ENCODE measurements around the gene AHRR. TPM values are rescaled to one million over a fixed set of nuclear protein-coding genes. Genes with fewer than 3 reads are reported as not detected.

The AHRR gene
- total and polyA plus RNA-seq, 2 experiments from 2014 or later: 0.27 to 1.8 TPM

DNA sequence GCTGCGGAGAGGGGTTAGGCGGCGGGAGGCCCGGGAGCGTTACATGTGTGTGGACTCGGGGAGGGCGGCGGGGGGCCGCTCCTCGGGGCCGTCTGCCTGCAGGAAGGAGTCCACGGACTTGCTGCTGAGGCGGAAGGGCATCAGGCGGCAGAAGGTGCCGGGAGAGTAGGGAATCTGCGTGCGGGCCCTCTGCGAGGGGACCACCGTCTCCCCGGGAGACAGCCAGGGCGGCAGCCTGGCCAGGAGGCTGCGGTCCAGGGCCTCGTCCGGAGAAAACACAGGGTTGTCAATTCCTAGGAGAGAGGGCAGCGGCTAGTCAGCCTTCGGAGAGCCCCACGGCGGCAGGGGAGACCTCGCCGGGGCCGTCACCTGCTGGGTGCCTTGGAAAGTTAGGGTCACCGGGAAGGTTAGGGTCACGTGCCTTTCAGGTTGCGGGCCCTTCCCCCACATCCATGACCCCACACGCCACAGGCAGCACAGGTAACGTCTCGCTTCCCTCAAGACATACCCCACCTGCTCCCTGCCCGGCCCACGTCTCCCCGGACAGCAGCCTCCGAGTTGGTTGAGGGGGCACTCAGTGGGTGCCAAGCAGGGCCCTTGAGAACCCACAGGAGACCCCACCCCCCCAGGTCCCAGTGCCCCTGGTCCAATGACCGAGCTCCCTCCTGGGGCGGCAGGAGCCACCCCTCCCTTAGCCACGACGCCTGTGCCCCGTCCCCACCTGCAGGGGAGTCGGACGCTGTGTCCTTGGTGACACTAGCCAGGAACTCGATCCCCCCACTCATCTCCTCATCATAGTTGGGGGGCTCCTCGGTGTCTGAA is 153.5 kb downstream of the AHRR start:
- H3K79me2 ChIP-seq (replicated peaks; ENCODE audit: insufficient read depth): no peaks in the 10 kb centered on the region
- Mint-ChIP-seq H3K27me3 (ENCODE audit: insufficient read depth, low read depth, poor library complexity) (peaks cover 35% of the 10 kb centered on the region), H3K9me3 (no peaks in the 10 kb centered on the region), H3K4me1 (peaks cover 8% of the 10 kb centered on the region; the same call in 2 of the 3 replicates), H3K4me3 (peak overlapping the region; percentile 65), H3K36me3 (ENCODE audit: low read depth) (no peaks in the 10 kb centered on the region), H3K27ac (no peak overlapping the region)
- H3K36me3 ChIP-seq (ENCODE audit: insufficient read depth): no peaks in the 10 kb centered on the region
- H3K4me2 ChIP-seq: peak overlapping the region; percentile 83
- peaks cover 34% of the 10 kb centered on the region for H3K27me3 ChIP-seq (ENCODE audit: insufficient read depth)
- H4K20me1 ChIP-seq (replicated peaks; ENCODE audit: insufficient read depth): peaks cover 9% of the 10 kb centered on the region; the same call in 1 of the 2 replicates
- DNase-seq (ENCODE audit: low spot score) (no peak), ATAC-seq (no peak)
- H3K9me2 ChIP-seq (ENCODE audit: insufficient read depth): no peaks in the 10 kb centered on the region
- peak overlapping the region; percentile 85 for H3K4me3 ChIP-seq
- no peaks in the 10 kb centered on the region for H3K4me1 ChIP-seq (ENCODE audit: insufficient read depth)
- no peaks in the 10 kb centered on the region for H3F3A ChIP-seq (replicated peaks; ENCODE audit: low read depth)
- no peak overlapping the region for H2AFZ ChIP-seq
- TF ChIP-seq, protein P1, sequence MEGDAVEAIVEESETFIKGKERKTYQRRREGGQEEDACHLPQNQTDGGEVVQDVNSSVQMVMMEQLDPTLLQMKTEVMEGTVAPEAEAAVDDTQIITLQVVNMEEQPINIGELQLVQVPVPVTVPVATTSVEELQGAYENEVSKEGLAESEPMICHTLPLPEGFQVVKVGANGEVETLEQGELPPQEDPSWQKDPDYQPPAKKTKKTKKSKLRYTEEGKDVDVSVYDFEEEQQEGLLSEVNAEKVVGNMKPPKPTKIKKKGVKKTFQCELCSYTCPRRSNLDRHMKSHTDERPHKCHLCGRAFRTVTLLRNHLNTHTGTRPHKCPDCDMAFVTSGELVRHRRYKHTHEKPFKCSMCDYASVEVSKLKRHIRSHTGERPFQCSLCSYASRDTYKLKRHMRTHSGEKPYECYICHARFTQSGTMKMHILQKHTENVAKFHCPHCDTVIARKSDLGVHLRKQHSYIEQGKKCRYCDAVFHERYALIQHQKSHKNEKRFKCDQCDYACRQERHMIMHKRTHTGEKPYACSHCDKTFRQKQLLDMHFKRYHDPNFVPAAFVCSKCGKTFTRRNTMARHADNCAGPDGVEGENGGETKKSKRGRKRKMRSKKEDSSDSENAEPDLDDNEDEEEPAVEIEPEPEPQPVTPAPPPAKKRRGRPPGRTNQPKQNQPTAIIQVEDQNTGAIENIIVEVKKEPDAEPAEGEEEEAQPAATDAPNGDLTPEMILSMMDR (conservative IDR thresholded peaks at IDR 0.05; ENCODE audit: low read depth in 2 of 2): no peak
- TF ChIP-seq EZH2 (IDR thresholded peaks at IDR 0.05; ENCODE audit: low read depth, unreplicated experiment) (peak; percentile 33), NANOG (IDR thresholded peaks at IDR 0.05; ENCODE audit: borderline replicate concordance) (no peak), CREB1 (CRISPR knock-in tag; IDR thresholded peaks at IDR 0.05; ENCODE audit: low read depth) (no peak)
- TF ChIP-seq, protein P2, sequence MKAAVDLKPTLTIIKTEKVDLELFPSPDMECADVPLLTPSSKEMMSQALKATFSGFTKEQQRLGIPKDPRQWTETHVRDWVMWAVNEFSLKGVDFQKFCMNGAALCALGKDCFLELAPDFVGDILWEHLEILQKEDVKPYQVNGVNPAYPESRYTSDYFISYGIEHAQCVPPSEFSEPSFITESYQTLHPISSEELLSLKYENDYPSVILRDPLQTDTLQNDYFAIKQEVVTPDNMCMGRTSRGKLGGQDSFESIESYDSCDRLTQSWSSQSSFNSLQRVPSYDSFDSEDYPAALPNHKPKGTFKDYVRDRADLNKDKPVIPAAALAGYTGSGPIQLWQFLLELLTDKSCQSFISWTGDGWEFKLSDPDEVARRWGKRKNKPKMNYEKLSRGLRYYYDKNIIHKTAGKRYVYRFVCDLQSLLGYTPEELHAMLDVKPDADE (IDR thresholded peaks at IDR 0.05): no peak
- TF ChIP-seq, protein P3, sequence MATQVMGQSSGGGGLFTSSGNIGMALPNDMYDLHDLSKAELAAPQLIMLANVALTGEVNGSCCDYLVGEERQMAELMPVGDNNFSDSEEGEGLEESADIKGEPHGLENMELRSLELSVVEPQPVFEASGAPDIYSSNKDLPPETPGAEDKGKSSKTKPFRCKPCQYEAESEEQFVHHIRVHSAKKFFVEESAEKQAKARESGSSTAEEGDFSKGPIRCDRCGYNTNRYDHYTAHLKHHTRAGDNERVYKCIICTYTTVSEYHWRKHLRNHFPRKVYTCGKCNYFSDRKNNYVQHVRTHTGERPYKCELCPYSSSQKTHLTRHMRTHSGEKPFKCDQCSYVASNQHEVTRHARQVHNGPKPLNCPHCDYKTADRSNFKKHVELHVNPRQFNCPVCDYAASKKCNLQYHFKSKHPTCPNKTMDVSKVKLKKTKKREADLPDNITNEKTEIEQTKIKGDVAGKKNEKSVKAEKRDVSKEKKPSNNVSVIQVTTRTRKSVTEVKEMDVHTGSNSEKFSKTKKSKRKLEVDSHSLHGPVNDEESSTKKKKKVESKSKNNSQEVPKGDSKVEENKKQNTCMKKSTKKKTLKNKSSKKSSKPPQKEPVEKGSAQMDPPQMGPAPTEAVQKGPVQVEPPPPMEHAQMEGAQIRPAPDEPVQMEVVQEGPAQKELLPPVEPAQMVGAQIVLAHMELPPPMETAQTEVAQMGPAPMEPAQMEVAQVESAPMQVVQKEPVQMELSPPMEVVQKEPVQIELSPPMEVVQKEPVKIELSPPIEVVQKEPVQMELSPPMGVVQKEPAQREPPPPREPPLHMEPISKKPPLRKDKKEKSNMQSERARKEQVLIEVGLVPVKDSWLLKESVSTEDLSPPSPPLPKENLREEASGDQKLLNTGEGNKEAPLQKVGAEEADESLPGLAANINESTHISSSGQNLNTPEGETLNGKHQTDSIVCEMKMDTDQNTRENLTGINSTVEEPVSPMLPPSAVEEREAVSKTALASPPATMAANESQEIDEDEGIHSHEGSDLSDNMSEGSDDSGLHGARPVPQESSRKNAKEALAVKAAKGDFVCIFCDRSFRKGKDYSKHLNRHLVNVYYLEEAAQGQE (IDR thresholded peaks at IDR 0.05; ENCODE audit: unreplicated experiment): no peak
- no peak overlapping the region for H3K27ac ChIP-seq (ENCODE audit: low read depth)

DNA sequence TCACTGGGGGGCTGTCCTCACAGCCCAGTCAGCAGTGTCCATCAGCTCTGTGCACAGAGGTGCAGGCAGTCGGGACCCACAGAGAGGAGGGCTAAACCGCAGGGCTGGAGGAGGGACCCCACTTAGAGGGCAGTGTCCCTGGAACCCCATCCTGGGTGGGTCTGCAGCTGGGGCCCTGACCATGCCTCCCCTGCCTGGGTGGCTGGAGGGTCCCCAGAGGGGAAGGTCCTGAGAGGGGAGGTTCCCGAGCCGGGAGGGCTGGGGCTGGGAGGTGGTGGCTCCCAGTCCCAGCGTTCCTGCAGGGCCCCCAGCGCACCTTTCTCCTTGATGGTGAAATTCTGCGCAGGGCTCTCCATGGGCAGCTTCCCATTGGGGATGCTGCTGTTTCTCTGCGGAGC is 154.2 kb downstream of the AHRR start:
- peaks cover 34% of the 10 kb centered on the region for H3K27me3 ChIP-seq (ENCODE audit: insufficient read depth)
- no peaks in the 10 kb centered on the region for H3K4me1 ChIP-seq (ENCODE audit: insufficient read depth)
- no peaks in the 10 kb centered on the region for H3K9me2 ChIP-seq (ENCODE audit: insufficient read depth)
- no peaks in the 10 kb centered on the region for H3K36me3 ChIP-seq (ENCODE audit: insufficient read depth)
- no peak overlapping the region for H3K27ac ChIP-seq (ENCODE audit: low read depth)
- Mint-ChIP-seq H3K27ac (no peak overlapping the region), H3K27me3 (ENCODE audit: insufficient read depth, low read depth, poor library complexity) (peaks cover 35% of the 10 kb centered on the region), H3K4me1 (peaks cover 8% of the 10 kb centered on the region; the same call in 2 of the 3 replicates), H3K4me3 (peak overlapping the region; percentile 38; the same call in 1 of the 3 replicates), H3K36me3 (ENCODE audit: low read depth) (no peaks in the 10 kb centered on the region), H3K9me3 (no peaks in the 10 kb centered on the region)
- no peaks in the 10 kb centered on the region for H3K79me2 ChIP-seq (replicated peaks; ENCODE audit: insufficient read depth)
- H2AFZ ChIP-seq: no peak overlapping the region
- H3K4me3 ChIP-seq: no peak overlapping the region; the same call in 1 of the 2 replicates
- DNase-seq (ENCODE audit: low spot score) (no peak), ATAC-seq (no peak)
- no peaks in the 10 kb centered on the region for H3F3A ChIP-seq (replicated peaks; ENCODE audit: low read depth)
- H4K20me1 ChIP-seq (replicated peaks; ENCODE audit: insufficient read depth): peaks cover 4% of the 10 kb centered on the region; the same call in 1 of the 2 replicates
- no peak overlapping the region; the same call in 1 of the 2 replicates for H3K4me2 ChIP-seq
- TF ChIP-seq, protein P2 (IDR thresholded peaks at IDR 0.05): no peak
- TF ChIP-seq, protein P3 (IDR thresholded peaks at IDR 0.05; ENCODE audit: unreplicated experiment): no peak
- no peak for TF ChIP-seq NANOG (IDR thresholded peaks at IDR 0.05; ENCODE audit: borderline replicate concordance)
- TF ChIP-seq EZH2 (IDR thresholded peaks at IDR 0.05; ENCODE audit: low read depth, unreplicated experiment): no peak
- TF ChIP-seq CREB1 (CRISPR knock-in tag; IDR thresholded peaks at IDR 0.05; ENCODE audit: low read depth): no peak
